Ishikawa (cell line): ENCODE measurements around the gene SPSB3.

Experiments
- CEBPB ChIP-seq: IDR thresholded peaks from 2 replicates; pipeline ENCODE4 v1.6.1; 2012
- CREB1 ChIP-seq: IDR thresholded peaks from 2 replicates; pipeline ENCODE4 v1.6.1; 2012; ENCODE audit warnings: low read depth
- EGR1 ChIP-seq: IDR thresholded peaks from 2 replicates; pipeline ENCODE4 v1.6.1; 2012
- EP300 ChIP-seq: IDR thresholded peaks from 2 replicates; pipeline ENCODE4 v1.6.1; 2012; ENCODE audit warnings: borderline replicate concordance
- FOXM1 ChIP-seq: IDR thresholded peaks from 2 replicates; pipeline ENCODE4 v1.6.1; 2012; ENCODE audit warnings: low read depth, borderline replicate concordance
- NFIC ChIP-seq: IDR thresholded peaks from 2 replicates; pipeline ENCODE4 v1.6.1; 2012
- RAD21 ChIP-seq: IDR thresholded peaks from 2 replicates; pipeline ENCODE4 v1.6.1; 2012; ENCODE audit warnings: low read depth
- TAF1 ChIP-seq: IDR thresholded peaks from 2 replicates; pipeline ENCODE4 v1.6.1; 2012; ENCODE audit warnings: low read depth, mild to moderate bottlenecking
- TCF12 ChIP-seq: IDR thresholded peaks from 2 replicates; pipeline ENCODE4 v1.6.1; 2012; ENCODE audit warnings: low read depth
- TEAD4 ChIP-seq: IDR thresholded peaks from 2 replicates; pipeline ENCODE4 v1.6.1; 2012
- YY1 ChIP-seq: IDR thresholded peaks from 2 replicates; pipeline ENCODE4 v1.6.1; 2012; ENCODE audit warnings: low read depth
- ZBTB7A ChIP-seq: IDR thresholded peaks from 2 replicates; pipeline ENCODE4 v1.6.1; 2012; ENCODE audit warnings: low read depth
- TF ChIP-seq, protein P1 (sequence below): IDR thresholded peaks from 2 replicates; pipeline ENCODE4 v1.6.1; 2012
- TF ChIP-seq, protein P2 (sequence below): IDR thresholded peaks from 2 replicates; pipeline ENCODE4 v1.6.1; 2012; ENCODE audit warnings: low read depth, mild to moderate bottlenecking
- TF ChIP-seq, protein P3 (sequence below): IDR thresholded peaks from 2 replicates; pipeline ENCODE4 v1.6.1; 2012

The SPSB3 gene

DNA sequence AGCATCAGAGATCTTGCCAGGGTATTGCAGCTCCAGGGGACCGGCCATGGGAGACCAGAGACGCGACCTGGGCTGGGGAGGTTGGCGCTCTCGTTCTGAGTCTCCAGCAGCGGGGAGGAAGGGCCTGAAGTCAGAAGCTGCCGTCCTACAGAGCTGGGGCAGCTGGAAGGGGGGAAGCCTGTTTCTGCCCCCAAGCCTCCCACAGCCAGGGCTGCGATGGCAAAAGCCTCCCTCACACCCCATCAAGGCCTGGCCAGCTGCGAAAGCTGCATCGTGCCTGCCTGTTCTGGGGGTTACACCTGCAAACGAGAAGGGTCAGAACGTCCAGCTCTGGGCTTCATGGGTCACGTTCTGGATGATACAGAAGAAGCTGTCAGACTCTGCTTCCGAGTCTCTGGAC, 50.3 kb downstream of the SPSB3 start:
- TF ChIP-seq, protein P1, sequence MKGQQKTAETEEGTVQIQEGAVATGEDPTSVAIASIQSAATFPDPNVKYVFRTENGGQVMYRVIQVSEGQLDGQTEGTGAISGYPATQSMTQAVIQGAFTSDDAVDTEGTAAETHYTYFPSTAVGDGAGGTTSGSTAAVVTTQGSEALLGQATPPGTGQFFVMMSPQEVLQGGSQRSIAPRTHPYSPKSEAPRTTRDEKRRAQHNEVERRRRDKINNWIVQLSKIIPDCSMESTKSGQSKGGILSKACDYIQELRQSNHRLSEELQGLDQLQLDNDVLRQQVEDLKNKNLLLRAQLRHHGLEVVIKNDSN = no peak
- no peak for TF ChIP-seq FOXM1
- TF ChIP-seq ZBTB7A = no peak
- no peak for TF ChIP-seq TAF1
- no peak for TF ChIP-seq NFIC
- no peak for TF ChIP-seq CEBPB
- TF ChIP-seq RAD21 = no peak
- TF ChIP-seq CREB1 = no peak
- no peak for TF ChIP-seq TCF12
- TF ChIP-seq YY1 = no peak
- TF ChIP-seq, protein P2, sequence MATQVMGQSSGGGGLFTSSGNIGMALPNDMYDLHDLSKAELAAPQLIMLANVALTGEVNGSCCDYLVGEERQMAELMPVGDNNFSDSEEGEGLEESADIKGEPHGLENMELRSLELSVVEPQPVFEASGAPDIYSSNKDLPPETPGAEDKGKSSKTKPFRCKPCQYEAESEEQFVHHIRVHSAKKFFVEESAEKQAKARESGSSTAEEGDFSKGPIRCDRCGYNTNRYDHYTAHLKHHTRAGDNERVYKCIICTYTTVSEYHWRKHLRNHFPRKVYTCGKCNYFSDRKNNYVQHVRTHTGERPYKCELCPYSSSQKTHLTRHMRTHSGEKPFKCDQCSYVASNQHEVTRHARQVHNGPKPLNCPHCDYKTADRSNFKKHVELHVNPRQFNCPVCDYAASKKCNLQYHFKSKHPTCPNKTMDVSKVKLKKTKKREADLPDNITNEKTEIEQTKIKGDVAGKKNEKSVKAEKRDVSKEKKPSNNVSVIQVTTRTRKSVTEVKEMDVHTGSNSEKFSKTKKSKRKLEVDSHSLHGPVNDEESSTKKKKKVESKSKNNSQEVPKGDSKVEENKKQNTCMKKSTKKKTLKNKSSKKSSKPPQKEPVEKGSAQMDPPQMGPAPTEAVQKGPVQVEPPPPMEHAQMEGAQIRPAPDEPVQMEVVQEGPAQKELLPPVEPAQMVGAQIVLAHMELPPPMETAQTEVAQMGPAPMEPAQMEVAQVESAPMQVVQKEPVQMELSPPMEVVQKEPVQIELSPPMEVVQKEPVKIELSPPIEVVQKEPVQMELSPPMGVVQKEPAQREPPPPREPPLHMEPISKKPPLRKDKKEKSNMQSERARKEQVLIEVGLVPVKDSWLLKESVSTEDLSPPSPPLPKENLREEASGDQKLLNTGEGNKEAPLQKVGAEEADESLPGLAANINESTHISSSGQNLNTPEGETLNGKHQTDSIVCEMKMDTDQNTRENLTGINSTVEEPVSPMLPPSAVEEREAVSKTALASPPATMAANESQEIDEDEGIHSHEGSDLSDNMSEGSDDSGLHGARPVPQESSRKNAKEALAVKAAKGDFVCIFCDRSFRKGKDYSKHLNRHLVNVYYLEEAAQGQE = no peak
- TF ChIP-seq TEAD4 = no peak
- no peak for TF ChIP-seq EGR1
- TF ChIP-seq, protein P3, sequence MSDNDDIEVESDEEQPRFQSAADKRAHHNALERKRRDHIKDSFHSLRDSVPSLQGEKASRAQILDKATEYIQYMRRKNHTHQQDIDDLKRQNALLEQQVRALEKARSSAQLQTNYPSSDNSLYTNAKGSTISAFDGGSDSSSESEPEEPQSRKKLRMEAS = no peak
- TF ChIP-seq EP300 = no peak

DNA sequence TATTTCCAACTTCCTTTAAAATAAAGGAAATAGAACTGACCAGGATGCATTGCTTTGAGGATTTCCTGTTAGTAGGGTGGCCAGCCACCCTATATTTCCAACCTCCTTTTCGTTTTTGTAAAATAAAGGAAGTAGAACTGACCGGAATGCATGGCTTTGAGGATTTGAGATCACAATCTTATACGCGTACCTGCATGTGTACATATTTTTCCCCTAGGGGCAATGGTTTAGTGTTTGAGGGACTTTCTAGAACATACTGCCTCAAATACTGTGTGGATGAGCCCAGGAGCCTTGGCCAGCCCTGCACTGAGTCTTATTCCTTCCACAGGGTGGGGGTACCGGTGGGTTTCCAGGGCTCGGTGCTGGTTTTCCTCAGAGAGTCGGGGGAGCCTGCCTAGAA, 50.8 kb downstream of the SPSB3 start:
- TF ChIP-seq TCF12 (no peak), YY1 (no peak), TAF1 (no peak), NFIC (no peak), EP300 (no peak), FOXM1 (no peak), TEAD4 (no peak), CREB1 (no peak), RAD21 (no peak), EGR1 (no peak), CEBPB (no peak), ZBTB7A (no peak)
- TF ChIP-seq, protein P3 = no peak
- TF ChIP-seq, protein P1 = no peak
- TF ChIP-seq, protein P2 = no peak

DNA sequence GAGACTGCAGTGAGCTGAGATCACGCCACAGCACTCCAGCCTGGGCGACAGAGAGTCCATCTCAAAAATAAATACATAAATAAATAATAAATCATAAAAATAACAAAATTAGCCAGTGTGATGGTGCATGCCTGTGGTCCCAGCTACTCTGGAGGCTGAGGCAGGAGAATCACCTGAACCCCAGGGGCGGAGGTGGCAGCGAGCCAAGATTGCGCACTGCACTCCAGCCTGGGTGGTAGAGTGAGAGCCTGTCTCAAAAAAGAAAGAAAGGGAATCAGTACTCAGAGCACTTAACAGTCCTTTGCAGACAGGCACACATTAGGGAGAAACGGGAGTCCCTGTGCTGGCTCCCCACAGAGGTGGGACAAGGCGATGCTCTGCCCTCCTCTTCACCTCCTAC, 51.3 kb downstream of the SPSB3 start:
- TF ChIP-seq FOXM1 (no peak), YY1 (no peak), TEAD4 (no peak), CREB1 (no peak), RAD21 (no peak), NFIC (no peak), ZBTB7A (no peak), CEBPB (no peak), EP300 (no peak), TCF12 (no peak), EGR1 (no peak), TAF1 (no peak)
- TF ChIP-seq, protein P3 = no peak
- TF ChIP-seq, protein P2 = no peak
- TF ChIP-seq, protein P1 = no peak

DNA sequence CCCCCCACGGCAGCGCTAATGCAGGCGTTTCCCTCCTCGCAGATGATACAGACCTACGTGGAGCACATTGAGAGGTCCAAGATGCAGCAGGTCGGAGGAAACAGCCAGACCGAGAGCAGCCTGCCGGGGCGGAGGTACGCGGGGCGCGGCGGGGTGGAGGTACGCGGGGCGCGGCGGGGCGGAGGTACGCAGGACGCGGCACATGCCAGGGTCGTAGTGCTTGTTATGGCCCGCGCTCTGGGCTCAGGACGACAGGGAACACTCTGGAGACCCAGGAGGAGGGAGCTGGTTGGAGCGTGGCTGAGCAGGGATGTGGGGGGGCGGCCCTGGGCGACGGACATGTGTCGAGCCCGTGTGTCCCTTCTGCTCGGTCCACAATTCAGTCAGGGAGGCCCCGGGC, 52.9 kb downstream of the SPSB3 start:
- no peak for TF ChIP-seq YY1
- TF ChIP-seq CREB1 = no peak
- TF ChIP-seq, protein P2 = no peak
- no peak for TF ChIP-seq TAF1
- TF ChIP-seq RAD21 = no peak
- TF ChIP-seq, protein P1 = no peak
- no peak for TF ChIP-seq TCF12
- no peak for TF ChIP-seq ZBTB7A
- TF ChIP-seq TEAD4 = no peak
- TF ChIP-seq CEBPB = no peak
- no peak for TF ChIP-seq NFIC
- TF ChIP-seq, protein P3 = no peak
- TF ChIP-seq EGR1 = no peak
- no peak for TF ChIP-seq FOXM1
- TF ChIP-seq EP300 = no peak
